Heart left ventricle (tissue), 16 donors: ENCODE data around the gene MAGIX. TPM values are rescaled to one million over a fixed set of nuclear protein-coding genes. Genes with fewer than 3 reads are reported as not detected.

ENCODE experiments used
- ATAC-seq, 4 donors: fragments of 200-7000 bp; cut with Tn5 transposase; one replicate each; pipeline ENCODE4 v1.9.1; 2020 to 2022; ENCODE audit warnings: moderate library complexity in 4 of 4, mild to moderate bottlenecking in 3 of 4, moderate number of reproducible peaks in 1 of 4
- DNase-seq, 5 donors: peaks; one replicate each; pipeline ENCODE4 v3.0.0-alpha.2; 2020
- H3K27ac ChIP-seq, 12 donors: fragments of 200-600 bp; sonication (generic) in 4 of 12; one replicate each; pipeline versions ENCODE4 v1.5.0 to v1.8.0; 2016 to 2022; ENCODE audit warnings: mild to moderate bottlenecking in 2 of 12
- H3K27me3 ChIP-seq, 9 donors: fragments of 200-600 bp; sonication (generic) in 2 of 9; one replicate each; pipeline versions ENCODE4 v1.5.1 to v1.8.0; 2016 to 2022; ENCODE audit warnings: mild to moderate bottlenecking in 3 of 9
- H3K36me3 ChIP-seq, 9 donors: fragments of 200-600 bp; sonication (generic) in 2 of 9; one replicate each; pipeline versions ENCODE4 v1.5.0 to v1.8.0; 2018 to 2022; ENCODE audit warnings: mild to moderate bottlenecking in 2 of 9
- H3K4me1 ChIP-seq, 12 donors: fragments of 200-600 bp; sonication (generic) in 4 of 12; one replicate each; pipeline versions ENCODE4 v1.5.0 to v1.8.0; 2016 to 2022; ENCODE audit warnings: mild to moderate bottlenecking in 3 of 12
- H3K4me3 ChIP-seq, 12 donors: fragments of 200-600 bp; sonication (generic) in 4 of 12; one replicate each; pipeline versions ENCODE4 v1.5.0 to v1.8.0; 2017 to 2022; ENCODE audit warnings: mild to moderate bottlenecking in 9 of 12, moderate library complexity in 4 of 12
- H3K9me3 ChIP-seq, 12 donors: fragments of 200-600 bp; sonication (generic) in 4 of 12; one replicate each; pipeline versions ENCODE4 v1.5.0 to v1.8.0; 2016 to 2022; ENCODE audit warnings: mild to moderate bottlenecking in 1 of 12
- POLR2A ChIP-seq, 2 donors: fragments of 450-650 bp; IDR thresholded peaks; one replicate each; pipeline ENCODE4 v1.6.1; 2017; ENCODE audit warnings: antibody characterized with exemption in 2 of 2, mild to moderate bottlenecking in 2 of 2, moderate library complexity in 2 of 2
- WGBS, 4 donors: extraction: QIAGEN DNeasy Blood & Tissue Kit in 2 of 4; methylation state at CpG; one replicate each; pipeline versions ENCODE4 v1.1.5 to v1.1.7; 2013 to 2018; 5-methylcytosine and 5-hydroxymethylcytosine counted together
- intact Hi-C, 10 donors: fragments of 100-400 bp; cut with DNase I; formaldehyde crosslinking; loops; one replicate each; pipeline versions ENCODE4 v1.11.1 to v1.14.2; 2022
- polyA plus RNA-seq, 2 donors: library from polyadenylated mRNA; stranded (reverse); fragments of 200-250 nt; gene quantifications; one replicate each; pipeline ENCODE4 v1.2.3, GENCODE V29; 2013
- total RNA-seq, 9 donors: library from RNA; depleted of rRNA in 2 of 9; stranded (reverse); fragments of >200 nt in 2 of 9; fragmentation: NEBNext Ultra II Directional in 3 of 9; extraction: Animal tissue kit (Norgen Biotek cat#: 25700) in 3 of 9; gene quantifications; one replicate each; pipeline versions ENCODE4 v1.1.0 to v1.2.4, GENCODE V29; 2016 to 2023
- TF ChIP-seq, protein P1 (sequence below), 12 donors: fragments of 200-600 bp; sonication (generic) in 4 of 12; IDR thresholded peaks; one replicate each; pipeline versions ENCODE4 v1.5.0 to v1.8.0; 2018 to 2022; ENCODE audit warnings: antibody characterized with exemption in 12 of 12, mild to moderate bottlenecking in 5 of 12
- donor health status: ischemic (EF 13 %, LVEDD 7.1; RV severe dilation, severe dysfunction).
- donor health status: healthy with polysubstance abuse.
- donor health status: DM: no; HTN: yes; CAD: no.
- donor health status: DM: no; HTN: no; CAD: no.
- donor health status: ischemic (EF 25% LVEDD 6.9; RV normal size, moderate dysfunction).
- donor health status: ischemic (EF 25% LVEDD 5.7; RV mildly dilated, moderate dysfunction).
- donor health status: healthy.
- donor health status: DM: yes; HTN: yes; CAD: no.
- donor health status: ischemic (EF 35%, LVEDD 5.7; RV mildly dilated, moderate dysfunction).
- donor health status: nonischemic (EF 11% LVEDD 7.7; RV severe dilation, severe dysfunction).
- donor health status: DM: yes; HTN: yes; CAD: no.
- donor health status: PGD.
- donor health status: ischemic (EF 29% LVEDD 5.4; RV normal size, mild dysfunction).
- donor health status: nonischemic (EF 23%, LVEDD 6.1; RV moderate dilation, normal function).

The MAGIX gene
- total and polyA plus RNA-seq, 11 donors, result 2.6 to 7.1 (median 3.3) TPM

DNA sequence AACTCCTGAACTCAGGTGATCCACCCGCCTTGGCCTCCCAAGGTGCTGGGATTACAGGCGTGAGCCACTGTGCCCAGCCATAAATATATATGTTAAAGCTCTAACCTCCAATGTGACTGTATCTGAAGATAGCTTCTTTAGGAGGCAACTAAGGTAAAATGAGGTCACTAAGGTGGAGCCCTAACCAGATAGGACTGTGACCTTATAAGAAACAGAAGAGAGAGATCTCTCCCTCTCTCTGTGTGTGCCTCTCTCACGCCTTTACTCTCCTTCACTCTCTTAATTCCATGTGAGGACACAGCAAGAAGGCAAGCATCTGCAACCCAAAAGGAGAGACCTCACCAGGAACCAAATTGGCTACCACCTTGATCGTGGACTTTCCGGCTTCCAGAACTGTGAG lies 926 bp upstream of the MAGIX start:
- WGBS, 4 donors, result 76 to 97% (median 92%) methylated on average over 5 of the region's 5 CpGs
- ATAC-seq (no peak), DNase-seq (no peak)
- H3K9me3 ChIP-seq, result no peaks in the 10 kb centered on the region
- no peak overlapping the region for H3K27ac ChIP-seq
- H3K36me3 ChIP-seq, result no peaks in the 10 kb centered on the region
- H3K4me3 ChIP-seq, result no peak overlapping the region
- intact Hi-C loops, result no loop called here
- TF ChIP-seq POLR2A (IDR thresholded peaks at IDR 0.05), result no peak
- TF ChIP-seq, protein P1, sequence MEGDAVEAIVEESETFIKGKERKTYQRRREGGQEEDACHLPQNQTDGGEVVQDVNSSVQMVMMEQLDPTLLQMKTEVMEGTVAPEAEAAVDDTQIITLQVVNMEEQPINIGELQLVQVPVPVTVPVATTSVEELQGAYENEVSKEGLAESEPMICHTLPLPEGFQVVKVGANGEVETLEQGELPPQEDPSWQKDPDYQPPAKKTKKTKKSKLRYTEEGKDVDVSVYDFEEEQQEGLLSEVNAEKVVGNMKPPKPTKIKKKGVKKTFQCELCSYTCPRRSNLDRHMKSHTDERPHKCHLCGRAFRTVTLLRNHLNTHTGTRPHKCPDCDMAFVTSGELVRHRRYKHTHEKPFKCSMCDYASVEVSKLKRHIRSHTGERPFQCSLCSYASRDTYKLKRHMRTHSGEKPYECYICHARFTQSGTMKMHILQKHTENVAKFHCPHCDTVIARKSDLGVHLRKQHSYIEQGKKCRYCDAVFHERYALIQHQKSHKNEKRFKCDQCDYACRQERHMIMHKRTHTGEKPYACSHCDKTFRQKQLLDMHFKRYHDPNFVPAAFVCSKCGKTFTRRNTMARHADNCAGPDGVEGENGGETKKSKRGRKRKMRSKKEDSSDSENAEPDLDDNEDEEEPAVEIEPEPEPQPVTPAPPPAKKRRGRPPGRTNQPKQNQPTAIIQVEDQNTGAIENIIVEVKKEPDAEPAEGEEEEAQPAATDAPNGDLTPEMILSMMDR (IDR thresholded peaks at IDR 0.05), result no peak
- no peaks in the 10 kb centered on the region for H3K27me3 ChIP-seq
- peaks cover 0 to 8% (median 0%) of the 10 kb centered on the region in 12 donors for H3K4me1 ChIP-seq

DNA sequence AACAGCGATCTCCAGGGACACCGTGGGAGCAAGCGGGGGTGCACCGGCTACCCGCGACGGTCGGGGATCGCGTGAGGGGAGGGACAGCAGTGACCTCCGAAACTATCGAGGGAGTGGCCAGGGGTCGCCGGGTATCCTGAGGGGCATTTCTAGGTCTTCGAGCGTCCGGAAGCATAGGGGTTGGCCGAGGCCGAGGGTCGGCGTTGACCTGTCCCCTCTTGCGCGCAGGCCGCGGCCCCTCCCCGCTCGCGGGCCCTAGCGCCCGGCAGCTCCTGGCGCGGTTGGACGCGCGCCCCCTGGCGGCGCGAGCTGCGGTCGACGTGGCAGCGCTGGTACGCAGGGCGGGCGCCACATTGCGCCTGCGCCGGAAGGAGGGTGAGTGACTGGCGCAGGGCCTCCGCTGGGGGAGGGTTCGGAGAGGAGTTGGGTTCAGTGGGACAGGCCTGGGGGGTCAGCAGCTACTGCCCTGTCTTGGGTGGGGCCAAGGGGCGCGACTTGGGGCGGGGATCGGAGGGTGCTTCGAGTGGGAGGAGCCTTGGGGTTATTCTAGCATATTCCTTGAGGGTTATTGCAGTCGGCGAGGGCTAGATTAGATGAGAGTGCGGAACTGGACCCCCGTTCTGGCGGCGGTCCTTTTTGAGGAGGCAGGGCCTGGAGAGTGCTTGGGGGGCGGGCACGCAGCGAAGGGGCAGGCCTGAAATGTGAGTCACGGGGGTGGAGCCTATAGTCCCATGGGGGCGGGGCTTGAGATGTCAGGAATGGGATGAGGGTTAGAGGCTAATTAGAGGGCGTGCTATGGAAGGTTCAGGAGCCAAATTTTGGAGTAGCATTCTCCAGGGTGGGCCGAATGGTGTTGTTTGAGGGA lies 1.2 kb downstream of the MAGIX start:
- WGBS, 4 donors, result 1 to 62% (median 30%) methylated on average over 38 to 69 of the region's 69 CpGs
- Histone ChIP-seq H3K4me3 (peak overlapping the region in 10 of 12 donors; percentile 27 to 61 (median 52)), H3K36me3 (no peaks in the 10 kb centered on the region), H3K4me1 (peaks cover 0 to 23% (median 4%) of the 10 kb centered on the region in 12 donors), H3K9me3 (no peaks in the 10 kb centered on the region), H3K27me3 (no peaks in the 10 kb centered on the region), H3K27ac (peak overlapping the region; percentile 83 to 99 (median 91))
- TF ChIP-seq, protein P1 (IDR thresholded peaks at IDR 0.05), result peak; percentile 49 to 86 (median 75)
- TF ChIP-seq POLR2A (IDR thresholded peaks at IDR 0.05), result peak in 1 of 2 donors; percentile 70
- DNase-seq (peak; percentile 87 to 93 (median 92)), ATAC-seq (peak; percentile 72 to 77 (median 76))
- intact Hi-C loops, result no loop called here

DNA sequence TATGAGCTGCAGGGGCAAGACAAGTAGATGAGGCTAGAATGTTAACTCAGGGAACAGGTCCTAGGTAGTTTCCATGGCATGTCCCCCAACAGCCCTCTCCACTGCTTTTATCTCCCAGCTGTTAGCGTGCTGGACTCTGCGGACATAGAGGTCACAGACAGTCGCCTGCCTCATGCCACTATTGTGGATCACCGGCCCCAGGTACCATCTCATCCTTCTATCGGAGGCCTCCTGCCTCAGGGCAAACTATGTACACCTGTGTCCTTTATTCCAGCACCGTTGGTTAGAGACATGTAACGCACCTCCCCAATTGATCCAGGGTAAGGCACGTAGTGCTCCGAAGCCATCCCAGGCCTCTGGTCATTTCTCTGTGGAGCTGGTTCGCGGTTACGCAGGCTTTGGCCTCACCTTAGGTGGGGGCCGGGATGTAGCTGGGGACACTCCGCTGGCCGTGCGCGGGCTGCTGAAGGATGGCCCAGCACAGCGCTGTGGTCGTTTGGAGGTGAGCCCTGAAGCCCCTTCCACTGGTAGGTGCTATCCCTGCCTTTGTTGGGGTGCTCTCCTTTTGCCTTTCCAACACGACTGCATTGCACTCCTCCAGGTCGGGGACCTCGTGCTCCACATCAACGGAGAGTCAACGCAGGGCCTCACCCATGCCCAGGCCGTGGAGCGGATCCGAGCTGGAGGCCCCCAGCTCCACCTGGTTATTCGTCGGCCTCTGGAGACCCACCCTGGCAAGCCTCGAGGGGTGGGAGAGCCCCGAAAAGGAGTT lies 2.2 kb downstream of the MAGIX start:
- TF ChIP-seq, protein P1 (IDR thresholded peaks at IDR 0.05), result no peak
- TF ChIP-seq POLR2A (IDR thresholded peaks at IDR 0.05), result no peak
- 76 to 91% (median 88%) methylated on average over 20 to 31 of the region's 31 CpGs for WGBS, 4 donors
- intact Hi-C loops, result loop anchor here in 1 of 10 donors (5.0 kb wide), 1 partner anchor 122 kb away; the partner anchor contains the start of gene TFE3
- ATAC-seq (no peak), DNase-seq (no peak)
- Histone ChIP-seq H3K9me3 (no peaks in the 10 kb centered on the region), H3K4me3 (no peak overlapping the region), H3K27ac (peak overlapping the region; percentile 16 to 99 (median 91)), H3K27me3 (no peaks in the 10 kb centered on the region), H3K4me1 (peaks cover 0 to 23% (median 4%) of the 10 kb centered on the region in 12 donors), H3K36me3 (no peaks in the 10 kb centered on the region)
